A673 (cell line): ENCODE measurements around the gene CDH20. TPM values are rescaled to one million over a fixed set of nuclear protein-coding genes. Genes with fewer than 3 reads are reported as not detected.

Source experiments
- BruUV-seq: library from RNA; stranded (reverse); fragments of 400-500 nt; replicated peaks from 2 replicates; lab custom pipeline; 2021; lab: Mats Ljungman, UMichigan
- CTCF ChIA-PET: fragments of 300-600 bp; sonication (Branson Sonifier 250); formaldehyde crosslinking; loops from one replicate; lab custom pipeline; 2022; ENCODE audit warnings: antibody characterized with exemption; lab: Charles Lee
- POLR2A ChIA-PET: fragments of 300-600 bp; sonication (Branson Sonifier 250); formaldehyde crosslinking; loops from one replicate; lab custom pipeline; 2022; ENCODE audit warnings: antibody characterized with exemption; ENCODE audit not compliant: low non-redundant PET; lab: Charles Lee
- DNase-seq: peaks from one replicate; pipeline ENCODE4 v3.0.0-alpha.2; 2015; ENCODE audit warnings: low spot score
- H3K27ac ChIP-seq: fragments of 200-600 bp; sonication (generic); 2 replicates; pipeline ENCODE4 v1.5.1; 2016; ENCODE audit warnings: mixed run types, low read depth, mild to moderate bottlenecking, mixed read lengths, antibody characterized with exemption, low read length; ENCODE audit not compliant: poor library complexity, severe bottlenecking
- H3K27me3 ChIP-seq: fragments of 200-600 bp; sonication (generic); replicated peaks from 2 replicates; pipeline ENCODE4 v1.6.1; 2017; ENCODE audit warnings: mixed run types, low read depth, mild to moderate bottlenecking, mixed read lengths, antibody characterized with exemption, low read length; ENCODE audit not compliant: insufficient read depth, poor library complexity
- H3K36me3 ChIP-seq: fragments of 200-600 bp; sonication (generic); 2 replicates; pipeline ENCODE4 v1.6.1; 2016; ENCODE audit warnings: mixed run types, mild to moderate bottlenecking, mixed read lengths, antibody characterized with exemption, low read length; ENCODE audit not compliant: insufficient read depth, poor library complexity, severe bottlenecking
- H3K4me1 ChIP-seq: fragments of 200-600 bp; sonication (generic); 2 replicates; pipeline ENCODE4 v1.6.1; 2017; ENCODE audit warnings: mixed run types, mild to moderate bottlenecking, mixed read lengths, antibody characterized with exemption, low read length; ENCODE audit not compliant: insufficient read depth, poor library complexity, severe bottlenecking
- H3K4me3 ChIP-seq: fragments of 200-600 bp; sonication (generic); 2 replicates; pipeline ENCODE4 v1.5.1; 2016; ENCODE audit warnings: low read depth, mixed run types, mild to moderate bottlenecking, mixed read lengths, low read length; ENCODE audit not compliant: poor library complexity, severe bottlenecking
- H3K9me3 ChIP-seq: fragments of 200-600 bp; sonication (generic); 2 replicates; pipeline ENCODE4 v1.6.1; 2016; ENCODE audit warnings: mixed run types, low read depth, mild to moderate bottlenecking, mixed read lengths, antibody characterized with exemption, low read length; ENCODE audit not compliant: poor library complexity, severe bottlenecking
- EZH2 ChIP-seq: fragments of 200-600 bp; sonication (generic); IDR thresholded peaks from 2 replicates; pipeline ENCODE4 v1.6.1; 2017; ENCODE audit warnings: borderline replicate concordance, low read depth, mild to moderate bottlenecking, mixed read lengths, antibody characterized with exemption, low read length; ENCODE audit not compliant: poor library complexity, severe bottlenecking
- intact Hi-C: fragments of 100-400 bp; cut with micrococcal nuclease; formaldehyde crosslinking; loops from one replicate; pipeline ENCODE4 v1.10.0; 2022; ENCODE audit not compliant: unreplicated experiment
- total RNA-seq: library from RNA; stranded (reverse); gene quantifications from 2 replicates; pipeline ENCODE4 v1.2.3, GENCODE V29; 2021
- TF ChIP-seq, protein P1 (sequence below): fragments of 300-800, 200-600 bp; sonication (generic); conservative IDR thresholded peaks from 2 replicates; pipeline ENCODE4 v1.5.1; 2017; ENCODE audit warnings: low read depth, mild to moderate bottlenecking, antibody characterized with exemption, low read length, moderate library complexity, mixed read lengths

Gene CDH20
- total RNA-seq, 1 experiment from 2014 or later: 0.21 TPM

DNA sequence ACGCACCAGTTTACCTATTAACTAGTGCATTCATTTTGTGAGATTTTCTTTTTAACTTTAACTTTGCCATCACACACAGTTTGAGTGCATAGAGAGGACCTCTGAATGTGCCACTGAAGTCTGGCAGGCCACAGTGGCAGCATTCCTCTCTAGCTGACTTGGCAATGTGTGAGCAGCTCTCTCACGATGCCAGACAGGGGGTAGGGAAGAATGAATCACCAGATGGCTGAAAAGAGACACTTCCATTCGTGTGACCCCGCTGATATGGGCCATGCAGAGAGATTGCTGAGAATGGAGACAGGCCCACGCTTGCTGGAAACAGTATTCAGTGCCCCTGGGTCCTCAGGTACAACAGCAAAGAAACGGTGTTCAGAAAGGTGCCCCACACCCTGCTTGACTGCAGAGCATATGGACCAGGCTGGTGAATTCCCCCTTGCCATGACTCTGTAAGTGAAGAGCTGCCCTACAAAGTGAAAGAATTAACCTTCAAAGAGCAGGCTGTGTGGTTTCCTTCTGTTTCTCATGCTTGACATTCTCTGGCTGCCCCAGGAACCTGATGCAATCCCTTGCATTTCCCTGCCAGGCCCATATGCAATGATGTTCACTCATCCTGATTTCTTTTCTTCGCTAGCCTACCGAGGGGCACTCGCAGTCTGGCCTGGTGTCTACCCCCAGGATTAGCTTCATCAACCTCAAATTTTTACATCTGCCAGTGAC is 236.1 kb downstream of the CDH20 start:
- H3K27me3 ChIP-seq: no peaks in the 10 kb centered on the region
- H3K4me1 ChIP-seq: no peaks in the 10 kb centered on the region
- no peak overlapping the region for H3K4me3 ChIP-seq
- no peaks in the 10 kb centered on the region for H3K9me3 ChIP-seq
- POLR2A ChIA-PET: no interaction called here
- CTCF ChIA-PET: no interaction called here
- no TSS peak for BruUV-seq
- intact Hi-C loops: no loop called here
- DNase-seq: no peak
- H3K27ac ChIP-seq: no peak overlapping the region
- no peaks in the 10 kb centered on the region for H3K36me3 ChIP-seq
- TF ChIP-seq EZH2: no peak
- TF ChIP-seq, protein P1, sequence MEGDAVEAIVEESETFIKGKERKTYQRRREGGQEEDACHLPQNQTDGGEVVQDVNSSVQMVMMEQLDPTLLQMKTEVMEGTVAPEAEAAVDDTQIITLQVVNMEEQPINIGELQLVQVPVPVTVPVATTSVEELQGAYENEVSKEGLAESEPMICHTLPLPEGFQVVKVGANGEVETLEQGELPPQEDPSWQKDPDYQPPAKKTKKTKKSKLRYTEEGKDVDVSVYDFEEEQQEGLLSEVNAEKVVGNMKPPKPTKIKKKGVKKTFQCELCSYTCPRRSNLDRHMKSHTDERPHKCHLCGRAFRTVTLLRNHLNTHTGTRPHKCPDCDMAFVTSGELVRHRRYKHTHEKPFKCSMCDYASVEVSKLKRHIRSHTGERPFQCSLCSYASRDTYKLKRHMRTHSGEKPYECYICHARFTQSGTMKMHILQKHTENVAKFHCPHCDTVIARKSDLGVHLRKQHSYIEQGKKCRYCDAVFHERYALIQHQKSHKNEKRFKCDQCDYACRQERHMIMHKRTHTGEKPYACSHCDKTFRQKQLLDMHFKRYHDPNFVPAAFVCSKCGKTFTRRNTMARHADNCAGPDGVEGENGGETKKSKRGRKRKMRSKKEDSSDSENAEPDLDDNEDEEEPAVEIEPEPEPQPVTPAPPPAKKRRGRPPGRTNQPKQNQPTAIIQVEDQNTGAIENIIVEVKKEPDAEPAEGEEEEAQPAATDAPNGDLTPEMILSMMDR: no peak

DNA sequence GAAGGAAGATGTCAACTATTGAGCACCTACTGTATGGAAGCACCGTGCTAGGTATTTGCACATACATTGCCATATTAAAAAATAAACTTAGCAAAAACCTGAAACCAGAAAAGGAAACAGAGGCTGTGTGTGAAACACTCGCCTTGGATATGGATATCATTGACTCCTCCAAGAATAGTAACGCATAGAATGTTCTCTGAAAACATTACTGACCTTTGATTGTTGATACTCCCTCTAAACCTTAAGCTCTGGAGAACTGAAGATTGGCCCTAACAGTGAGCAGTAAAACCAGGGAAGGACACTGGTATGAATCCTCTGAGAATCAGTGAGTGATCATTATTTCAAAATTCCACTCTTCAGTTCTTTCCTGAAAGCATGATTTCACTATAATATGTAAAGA is 236.8 kb downstream of the CDH20 start:
- TF ChIP-seq EZH2: no peak
- TF ChIP-seq, protein P1: no peak
- Histone ChIP-seq H3K4me3 (no peak overlapping the region), H3K27me3 (no peaks in the 10 kb centered on the region), H3K36me3 (no peaks in the 10 kb centered on the region), H3K27ac (no peak overlapping the region), H3K9me3 (no peaks in the 10 kb centered on the region), H3K4me1 (no peaks in the 10 kb centered on the region)
- no TSS peak for BruUV-seq
- no peak for DNase-seq
- POLR2A ChIA-PET: no interaction called here
- CTCF ChIA-PET: no interaction called here
- intact Hi-C loops: no loop called here

DNA sequence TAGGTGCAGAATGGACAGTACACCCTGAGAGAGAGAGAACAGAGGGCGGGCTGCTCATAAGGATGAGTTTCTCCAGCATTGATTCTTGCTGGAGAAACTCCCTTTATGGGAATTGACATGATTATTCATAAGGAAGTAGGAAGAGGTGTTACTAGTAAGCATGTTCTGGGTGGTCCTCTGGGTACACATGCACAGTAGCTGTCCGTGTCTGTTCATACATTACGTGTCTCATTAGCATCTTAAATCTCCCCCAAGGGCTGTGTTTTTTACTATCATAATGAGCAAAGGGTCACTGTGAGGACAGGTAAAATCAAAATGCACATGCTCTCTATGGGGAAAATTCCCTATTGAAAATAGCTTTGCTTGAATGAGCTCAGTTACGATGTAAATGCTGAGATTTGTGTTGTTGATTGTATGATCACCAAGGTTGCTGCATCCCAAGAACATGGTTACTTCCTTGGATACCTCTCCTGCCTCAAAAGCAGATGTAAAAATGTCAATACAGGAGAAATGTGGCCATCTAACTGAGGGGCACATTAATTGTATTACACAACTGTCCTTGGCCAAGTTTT is 238.9 kb downstream of the CDH20 start:
- ChIA-PET POLR2A (no interaction called here), CTCF (no interaction called here)
- intact Hi-C loops: no loop called here
- Histone ChIP-seq H3K27ac (no peak overlapping the region), H3K36me3 (no peaks in the 10 kb centered on the region), H3K9me3 (no peaks in the 10 kb centered on the region), H3K27me3 (no peaks in the 10 kb centered on the region), H3K4me1 (no peaks in the 10 kb centered on the region), H3K4me3 (no peak overlapping the region)
- no TSS peak for BruUV-seq
- no peak for TF ChIP-seq EZH2
- TF ChIP-seq, protein P1: no peak
- no peak for DNase-seq
